Hepatocyte (in vitro differentiated cells): ENCODE data around the gene HSDL2. TPM values are rescaled to one million over a fixed set of nuclear protein-coding genes. Genes with fewer than 3 reads are reported as not detected.

Source experiments
- DNase-seq: peaks from one replicate; pipeline ENCODE4 v3.0.0-alpha.2; 2016; ENCODE audit warnings: low spot score
- H2AFZ ChIP-seq: fragments of 200-600 bp; sonication (generic); 2 replicates; pipeline ENCODE4 v1.6.0; 2016; ENCODE audit warnings: antibody characterized with exemption, mild to moderate bottlenecking
- H3K27ac ChIP-seq: fragments of 200-600 bp; sonication (generic); 2 replicates; pipeline ENCODE4 v1.5.1; 2016; ENCODE audit warnings: mild to moderate bottlenecking
- H3K27me3 ChIP-seq: fragments of 200-600 bp; sonication (generic); 2 replicates; pipeline ENCODE4 v1.6.1; 2016
- H3K36me3 ChIP-seq: fragments of 200-600 bp; sonication (generic); replicated peaks from 2 replicates; pipeline ENCODE4 v1.5.1; 2016; ENCODE audit warnings: low read depth; ENCODE audit not compliant: insufficient read depth
- H3K4me1 ChIP-seq: fragments of 200-600 bp; sonication (generic); 2 replicates; pipeline ENCODE4 v1.5.1; 2016; ENCODE audit warnings: mild to moderate bottlenecking, moderate library complexity; ENCODE audit not compliant: insufficient read depth
- H3K4me2 ChIP-seq: fragments of 200-600 bp; sonication (generic); 2 replicates; pipeline ENCODE4 v1.6.0; 2016
- H3K4me3 ChIP-seq: fragments of 200-600 bp; sonication (generic); 2 replicates; pipeline ENCODE4 v1.5.1; 2016; ENCODE audit warnings: mild to moderate bottlenecking
- H3K79me2 ChIP-seq: fragments of 200-600 bp; sonication (generic); 2 replicates; pipeline ENCODE4 v1.6.0; 2017; ENCODE audit warnings: mild to moderate bottlenecking
- H3K9me2 ChIP-seq: fragments of 200-600 bp; sonication (generic); replicated peaks from 2 replicates; pipeline ENCODE4 v1.6.0; 2017; ENCODE audit warnings: mild to moderate bottlenecking; ENCODE audit not compliant: insufficient read depth
- H3K9me3 ChIP-seq: fragments of 200-600 bp; sonication (generic); 2 replicates; pipeline ENCODE4 v1.5.1; 2016; ENCODE audit warnings: low read depth, mild to moderate bottlenecking
- H4K20me1 ChIP-seq: fragments of 200-600 bp; sonication (generic); 2 replicates; pipeline ENCODE4 v1.6.0; 2016; ENCODE audit warnings: mild to moderate bottlenecking; ENCODE audit not compliant: insufficient read depth, poor library complexity, severe bottlenecking
- CTCF ChIP-seq: fragments of 200-600 bp; sonication (generic); IDR thresholded peaks from 2 replicates; pipeline ENCODE4 v1.5.1; 2016; ENCODE audit warnings: antibody characterized with exemption, mild to moderate bottlenecking; ENCODE audit not compliant: poor library complexity
- EZH2 ChIP-seq: fragments of 200-600 bp; sonication (generic); IDR thresholded peaks from 2 replicates; pipeline ENCODE4 v1.6.1; 2016; ENCODE audit warnings: antibody characterized with exemption, mild to moderate bottlenecking, borderline replicate concordance
- EZH2phosphoT487 ChIP-seq: fragments of 200-600 bp; sonication (generic); IDR thresholded peaks from one replicate; pipeline ENCODE4 v1.6.1; 2018; ENCODE audit warnings: antibody characterized with exemption, mild to moderate bottlenecking, low read depth, moderate library complexity; ENCODE audit not compliant: unreplicated experiment, severe bottlenecking
- WGBS: methylation state at CpG from one replicate; pipeline ENCODE4 v1.1.6; 2016; ENCODE audit warnings: low lambda C conversion rate; ENCODE audit errors: missing lambda C conversion rate; 5-methylcytosine and 5-hydroxymethylcytosine counted together
- polyA plus RNA-seq: library from polyadenylated mRNA; unstranded; fragments of >200 nt; fragmentation: Nextera tagmentation; extraction: Ambion mirVana; gene quantifications from 2 replicates; pipeline ENCODE4 v1.2.1, GENCODE V29; 2016
- total RNA-seq: library from RNA; depleted of rRNA; stranded (reverse); fragments of >200 nt; gene quantifications from 2 replicates; pipeline ENCODE4 v1.2.3, GENCODE V29; 2014

Gene HSDL2
- total and polyA plus RNA-seq, 2 experiments from 2014 or later, result 50.0 to 97.3 TPM

GRCh38 chr9:112520069-112520468 lies 140.2 kb downstream of the HSDL2 start:
- H3K4me1 ChIP-seq, result no peaks in the 10 kb centered on the region
- no peak overlapping the region for H3K4me3 ChIP-seq
- TF ChIP-seq EZH2 (no peak), CTCF (no peak), EZH2phosphoT487 (no peak)
- H4K20me1 ChIP-seq, result no peaks in the 10 kb centered on the region
- no peak overlapping the region for H3K4me2 ChIP-seq
- no peaks in the 10 kb centered on the region for H3K9me2 ChIP-seq
- peaks cover 84% of the 10 kb centered on the region for H3K79me2 ChIP-seq
- 96% methylated on average over 1 of the region's 1 CpG for WGBS
- H3K27me3 ChIP-seq, result no peaks in the 10 kb centered on the region
- DNase-seq, result no peak
- no peak overlapping the region for H3K27ac ChIP-seq
- H2AFZ ChIP-seq, result no peak overlapping the region
- H3K9me3 ChIP-seq, result no peaks in the 10 kb centered on the region
- H3K36me3 ChIP-seq, result no peaks in the 10 kb centered on the region

- H2AFZ ChIP-seq, result no peak overlapping the region
- TF ChIP-seq EZH2phosphoT487, result no peak
- no peak for TF ChIP-seq CTCF
- TF ChIP-seq EZH2, result no peak
- no peak for DNase-seq
- H3K27me3 ChIP-seq, result no peaks in the 10 kb centered on the region
- no peak overlapping the region for H3K4me2 ChIP-seq
- no peaks in the 10 kb centered on the region for H3K9me2 ChIP-seq
- H3K4me1 ChIP-seq, result no peaks in the 10 kb centered on the region
- H3K27ac ChIP-seq, result no peak overlapping the region
- H4K20me1 ChIP-seq, result no peaks in the 10 kb centered on the region
- H3K9me3 ChIP-seq, result no peaks in the 10 kb centered on the region
- no peak overlapping the region for H3K4me3 ChIP-seq
- peaks cover 89% of the 10 kb centered on the region for H3K79me2 ChIP-seq
- no peaks in the 10 kb centered on the region for H3K36me3 ChIP-seq
- WGBS, result 64% methylated on average over 3 of the region's 3 CpGs
Measured at GRCh38 chr9:112520656-112521055, 140.7 kb downstream of the HSDL2 start.

Other genes with a start within 250 kb of the HSDL2 start
- 30.5 and 41.4 TPM in 2 replicates for gene SUSD1, start 204.8 kb upstream of the HSDL2 start, total RNA-seq
- 18.5 and 25.0 TPM in 2 replicates for gene SUSD1, start 204.8 kb upstream of the HSDL2 start, polyA plus RNA-seq
- gene PTBP3, start 46.5 kb upstream of the HSDL2 start, total RNA-seq, result 57.7 and 64.5 TPM in 2 replicates
- gene PTBP3, start 46.5 kb upstream of the HSDL2 start, polyA plus RNA-seq, result 13.4 and 13.7 TPM in 2 replicates
- gene KIAA1958, start 106.7 kb downstream of the HSDL2 start, total RNA-seq, result 9.1 and 10.1 TPM in 2 replicates
- gene KIAA1958, start 106.7 kb downstream of the HSDL2 start, polyA plus RNA-seq, result 3.5 and 5.2 TPM in 2 replicates